Naive thymus-derived CD4-positive, alpha-beta T cell (primary cell): Measurements from ENCODE around the gene FIZ1. TPM values are rescaled to one million over a fixed set of nuclear protein-coding genes. Genes with fewer than 3 reads are reported as not detected.
"Not testable (repeated sequence)": the region's sequence is repeated elsewhere in the genome, so short reads cannot be mapped to it uniquely, and the experiment has no call there.

Experiments used
- ATAC-seq: fragments of 150-1000 bp; cut with Tn5 transposase; 2 replicates; pipeline ENCODE4 v1.10.0; 2021; ENCODE audit warnings: mild to moderate bottlenecking, moderate library complexity
- CTCF ChIA-PET: fragments of 350-600 bp; sonication (Branson Sonifier 250); formaldehyde crosslinking; loops from one replicate; lab custom pipeline; 2021; ENCODE audit warnings: antibody characterized with exemption; lab: Charles Lee
- POLR2A ChIA-PET: fragments of 350-600 bp; sonication (Branson Sonifier 250); formaldehyde crosslinking; loops from one replicate; lab custom pipeline; 2021; ENCODE audit warnings: antibody characterized with exemption, inconsistent platforms; lab: Charles Lee
- DNase-seq, 9 donors: peaks; one replicate each; pipeline versions ENCODE4 v3.0.0 to v3.0.0-alpha.2; 2020 to 2022; ENCODE audit warnings: mixed read lengths in 1 of 9
- H3K27ac ChIP-seq: one replicate; pipeline ENCODE4 v1.7.0; 2013; ENCODE audit warnings: mild to moderate bottlenecking, low read depth, low read length, moderate library complexity
- H3K27me3 ChIP-seq, 2 donors: one replicate each; pipeline ENCODE4 v1.7.0; 2013; ENCODE audit warnings: low read length in 2 of 2, mild to moderate bottlenecking in 2 of 2, moderate library complexity in 2 of 2; ENCODE audit not compliant: control insufficient read depth in 2 of 2, insufficient read depth in 2 of 2
- H3K36me3 ChIP-seq, 3 experiments: 1 replicate in 2 of 3; 2 replicates in 1 of 3; pipeline ENCODE4 v1.7.0; 2013; ENCODE audit warnings: low read length in 3 of 3, mild to moderate bottlenecking in 3 of 3, moderate library complexity in 1 of 3; ENCODE audit not compliant: insufficient read depth in 3 of 3, control insufficient read depth in 2 of 3
- H3K4me1 ChIP-seq, 2 donors: one replicate each; pipeline ENCODE4 v1.7.0; 2013; ENCODE audit warnings: low read length in 2 of 2, mild to moderate bottlenecking in 2 of 2, moderate library complexity in 1 of 2; ENCODE audit not compliant: control insufficient read depth in 2 of 2, insufficient read depth in 2 of 2
- H3K4me3 ChIP-seq: 2 replicates; pipeline ENCODE4 v1.7.0; 2013; ENCODE audit warnings: mild to moderate bottlenecking, low read length
- H3K9me3 ChIP-seq, 3 experiments: 1 replicate in 2 of 3; 2 replicates in 1 of 3; pipeline ENCODE4 v1.7.0; 2013; ENCODE audit warnings: low read length in 3 of 3; ENCODE audit not compliant: control insufficient read depth in 2 of 3
- H3K27ac Mint-ChIP-seq, 9 donors: one replicate each; pipeline ENCODE4 v1.8.0; 2020 to 2022; ENCODE audit warnings: mixed read lengths in 9 of 9, mild to moderate bottlenecking in 8 of 9, moderate library complexity in 5 of 9, inconsistent platforms in 2 of 9
- H3K27me3 Mint-ChIP-seq, 5 donors: one replicate each; pipeline ENCODE4 v1.8.0; 2021 to 2022; ENCODE audit warnings: mixed read lengths in 5 of 5, mild to moderate bottlenecking in 1 of 5
- H3K36me3 Mint-ChIP-seq, 5 donors: one replicate each; pipeline ENCODE4 v1.8.0; 2020 to 2022; ENCODE audit warnings: mixed read lengths in 5 of 5, mild to moderate bottlenecking in 3 of 5, inconsistent platforms in 1 of 5
- H3K4me1 Mint-ChIP-seq, 7 donors: one replicate each; pipeline ENCODE4 v1.8.0; 2020 to 2022; ENCODE audit warnings: mixed read lengths in 7 of 7, mild to moderate bottlenecking in 3 of 7, inconsistent platforms in 1 of 7
- H3K4me3 Mint-ChIP-seq, 10 donors: one replicate each; pipeline ENCODE4 v1.8.0; 2020 to 2022; ENCODE audit warnings: mild to moderate bottlenecking in 10 of 10, mixed read lengths in 10 of 10, moderate library complexity in 6 of 10, inconsistent platforms in 2 of 10
- H3K9me3 Mint-ChIP-seq, 11 donors: one replicate each; pipeline ENCODE4 v1.8.0; 2020 to 2022; ENCODE audit warnings: mixed read lengths in 11 of 11, mild to moderate bottlenecking in 4 of 11, inconsistent platforms in 1 of 11, moderate library complexity in 1 of 11
- intact Hi-C, 2 donors: fragments of 100-400 bp; cut with micrococcal nuclease; formaldehyde crosslinking; loops; one replicate each; pipeline ENCODE4 v1.15.1; 2023
- polyA plus RNA-seq, 2 donors: library from polyadenylated mRNA; unstranded; fragments of 300-500 nt; fragmentation: Illumina TruSeq; gene quantifications; one replicate each; pipeline ENCODE4 v1.2.3, GENCODE V29; 2021
- total RNA-seq, 6 experiments: library from RNA in 5 of 6; stranded (reverse) in 5 of 6; gene quantifications; 1 replicate in 5 of 6; 2 replicates in 1 of 6; pipeline ENCODE4 v1.2.3 and lab custom pipeline; 2021 to 2026

FIZ1 gene
- total and polyA plus RNA-seq, 7 experiments from 2014 or later = 3.3 to 32.0 (median 10.6) TPM

DNA sequence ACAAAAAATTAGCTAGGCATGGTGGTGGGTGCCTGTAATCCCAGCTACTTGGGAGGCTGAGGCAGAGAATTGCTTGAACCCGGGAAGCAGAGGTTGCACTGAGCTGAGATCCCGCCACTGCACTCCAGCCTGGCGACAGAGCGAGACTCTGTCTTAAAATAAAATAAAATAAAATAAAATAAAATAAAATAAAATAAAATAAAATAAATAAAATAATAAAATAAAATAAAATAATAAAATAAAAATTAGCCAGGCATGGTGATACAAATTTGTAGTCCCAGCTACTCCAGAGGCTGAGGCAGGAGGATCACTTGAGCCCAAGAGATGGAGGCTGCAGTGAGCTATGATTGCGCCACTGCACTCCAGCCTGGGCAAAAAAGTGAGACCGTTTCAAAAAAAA, 25.4 kb downstream of the FIZ1 start:
- intact Hi-C loops, H3K4me3 Mint-ChIP-seq, H3K4me1 ChIP-seq, H3K27me3 Mint-ChIP-seq, DNase-seq, H3K27me3 ChIP-seq, H3K27ac ChIP-seq, POLR2A ChIA-PET, H3K27ac Mint-ChIP-seq, H3K4me1 Mint-ChIP-seq, ATAC-seq, H3K9me3 ChIP-seq, H3K9me3 Mint-ChIP-seq, H3K4me3 ChIP-seq: not testable (repeated sequence)
- H3K36me3 ChIP-seq = peaks cover 0 to 11% (median 0%) of the 10 kb centered on the region in 3 experiments
- CTCF ChIA-PET = interaction anchor here (1.0 to 2.0 kb wide), 2 partner anchors 32 to 45 kb away, joined by 3 to 7 read pairs; partner anchors contain the start of gene ZNF865
- H3K36me3 Mint-ChIP-seq = peaks cover 0 to 10% (median 8%) of the 10 kb centered on the region in 5 donors

DNA sequence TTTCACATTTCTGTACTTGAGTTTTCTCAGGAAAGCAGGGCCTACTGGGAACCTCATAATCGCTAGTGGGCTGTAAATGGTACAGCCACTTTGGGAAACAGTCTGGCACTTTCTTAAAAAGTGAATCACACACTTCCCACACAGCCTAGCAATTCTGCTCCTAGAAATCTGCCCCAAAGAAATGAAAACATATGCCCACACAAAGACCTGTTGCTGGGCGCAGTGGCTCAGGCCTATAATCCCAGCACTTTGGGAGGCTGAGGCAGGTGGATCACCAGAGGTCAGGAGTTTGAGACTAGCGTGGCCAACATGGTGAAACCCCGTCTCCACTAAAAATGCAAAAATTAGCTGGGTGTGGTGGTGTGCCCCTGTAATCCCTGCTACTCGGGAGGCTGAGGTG, 29.8 kb downstream of the FIZ1 start:
- H3K27ac ChIP-seq, H3K27me3 ChIP-seq, H3K4me1 Mint-ChIP-seq, H3K4me3 Mint-ChIP-seq, H3K36me3 Mint-ChIP-seq, H3K9me3 ChIP-seq, intact Hi-C loops, POLR2A ChIA-PET, H3K4me3 ChIP-seq, H3K4me1 ChIP-seq, DNase-seq, H3K9me3 Mint-ChIP-seq, CTCF ChIA-PET, H3K36me3 ChIP-seq, ATAC-seq, H3K27ac Mint-ChIP-seq: not testable (repeated sequence)
- H3K27me3 Mint-ChIP-seq = peaks cover 0 to 16% (median 6%) of the 10 kb centered on the region in 5 donors

DNA sequence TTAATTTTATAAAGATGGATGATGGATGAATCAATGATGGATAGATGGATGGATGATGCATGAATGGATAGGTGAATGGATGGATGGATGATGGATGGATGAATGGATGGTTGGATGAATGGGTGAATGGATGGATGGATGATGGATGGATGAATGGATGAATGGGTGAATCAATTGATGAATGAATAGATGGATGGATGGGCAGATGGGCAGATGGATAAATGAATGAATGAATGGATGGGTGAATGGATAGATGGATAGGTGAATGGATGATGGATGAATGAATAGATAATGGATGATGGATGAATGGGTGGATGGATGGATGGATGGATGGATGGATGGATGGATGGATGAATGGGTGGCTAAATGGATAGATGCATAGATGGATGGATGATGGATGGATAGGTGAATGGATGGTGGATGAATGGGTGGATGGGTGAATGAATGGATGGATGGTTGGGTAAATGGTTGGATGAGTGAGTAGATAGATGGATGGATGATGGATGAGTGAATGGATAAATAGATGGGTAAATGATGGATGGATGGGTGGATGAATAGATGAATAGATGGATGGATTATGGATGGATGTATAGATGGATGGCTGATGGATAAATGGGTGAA, 31.5 kb downstream of the FIZ1 start:
- Histone ChIP-seq H3K4me3 (no peak overlapping the region), H3K27ac (no peak overlapping the region), H3K27me3 (no peaks in the 10 kb centered on the region), H3K9me3 (no peaks in the 10 kb centered on the region), H3K36me3 (no peaks in the 10 kb centered on the region), H3K4me1 (no peaks in the 10 kb centered on the region)
- POLR2A ChIA-PET = no interaction called here
- Mint-ChIP-seq H3K4me3 (no peak overlapping the region), H3K27me3 (peaks cover 0 to 20% (median 6%) of the 10 kb centered on the region in 5 donors), H3K9me3 (peaks cover 0 to 2% (median 0%) of the 10 kb centered on the region in 11 donors), H3K4me1 (no peaks in the 10 kb centered on the region), H3K36me3 (peaks cover 0 to 4% (median 0%) of the 10 kb centered on the region in 5 donors), H3K27ac (no peak overlapping the region)
- CTCF ChIA-PET = no interaction called here
- ATAC-seq = no peak
- intact Hi-C loops = no loop called here
- DNase-seq = no peak

DNA sequence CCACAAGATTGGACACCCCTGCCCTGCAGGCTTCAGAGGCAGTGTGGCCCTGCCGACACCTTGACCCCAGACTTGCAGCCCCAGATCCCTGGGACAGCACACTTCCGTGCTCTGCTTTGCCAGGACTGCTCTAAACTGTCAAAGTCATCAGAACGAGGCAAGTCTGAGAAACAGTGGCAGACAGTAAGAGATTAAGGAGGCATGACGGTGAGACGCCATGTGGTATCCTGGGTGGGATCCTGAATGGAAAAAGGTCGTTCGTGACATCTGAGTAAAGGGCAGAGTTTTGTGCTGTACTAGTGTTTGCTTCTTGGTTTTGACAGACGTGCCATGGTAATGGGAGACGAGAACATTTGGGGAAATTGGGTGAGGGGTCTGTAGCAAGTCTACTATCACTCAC, 32.5 kb downstream of the FIZ1 start:
- Histone ChIP-seq H3K4me3 (no peak overlapping the region), H3K4me1 (no peaks in the 10 kb centered on the region), H3K36me3 (no peaks in the 10 kb centered on the region), H3K9me3 (no peaks in the 10 kb centered on the region), H3K27ac (no peak overlapping the region), H3K27me3 (no peaks in the 10 kb centered on the region)
- DNase-seq = no peak
- ChIA-PET CTCF (no interaction called here), POLR2A (no interaction called here)
- no peak for ATAC-seq
- peaks cover 0 to 20% (median 6%) of the 10 kb centered on the region in 5 donors for H3K27me3 Mint-ChIP-seq
- no peak overlapping the region for H3K4me3 Mint-ChIP-seq
- H3K4me1 Mint-ChIP-seq = no peaks in the 10 kb centered on the region
- H3K9me3 Mint-ChIP-seq = peaks cover 0 to 2% (median 0%) of the 10 kb centered on the region in 11 donors
- H3K36me3 Mint-ChIP-seq = peaks cover 0 to 4% (median 0%) of the 10 kb centered on the region in 5 donors
- H3K27ac Mint-ChIP-seq = no peak overlapping the region
- intact Hi-C loops = no loop called here

DNA sequence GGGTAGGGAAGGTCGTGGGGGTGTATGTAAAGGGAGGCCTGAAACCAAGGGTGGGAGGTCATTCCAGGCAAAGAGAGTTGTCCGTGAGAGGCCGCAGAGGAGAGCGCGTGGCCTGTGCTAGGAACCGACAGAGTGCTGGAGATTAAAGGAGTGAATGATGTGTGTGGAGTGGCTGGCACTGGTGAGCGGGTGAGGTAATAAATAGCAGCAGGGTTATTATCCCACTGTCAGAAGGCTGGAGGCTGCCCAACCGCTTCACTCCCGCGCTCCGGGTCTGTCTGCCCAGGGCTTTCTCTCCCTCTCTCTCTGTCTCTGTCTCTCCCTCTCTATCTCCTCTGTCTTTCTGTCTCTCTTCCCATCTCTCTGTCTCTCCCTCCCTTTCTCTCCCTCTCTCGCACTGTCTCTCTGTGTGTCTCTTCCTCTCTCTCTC, 36.0 kb downstream of the FIZ1 start:
- Mint-ChIP-seq H3K27ac (no peak overlapping the region), H3K4me3 (no peak overlapping the region), H3K9me3 (peaks cover 0 to 4% (median 0%) of the 10 kb centered on the region in 11 donors), H3K4me1 (no peaks in the 10 kb centered on the region), H3K27me3 (peaks cover 0 to 24% (median 13%) of the 10 kb centered on the region in 5 donors), H3K36me3 (peaks cover 0 to 4% (median 0%) of the 10 kb centered on the region in 5 donors)
- no peak overlapping the region for H3K27ac ChIP-seq
- no peaks in the 10 kb centered on the region for H3K4me1 ChIP-seq
- intact Hi-C loops = no loop called here
- ChIA-PET CTCF (no interaction called here), POLR2A (no interaction called here)
- DNase-seq = no peak
- ATAC-seq = no peak
- no peaks in the 10 kb centered on the region for H3K36me3 ChIP-seq
- no peak overlapping the region for H3K4me3 ChIP-seq
- no peaks in the 10 kb centered on the region for H3K9me3 ChIP-seq
- H3K27me3 ChIP-seq = no peaks in the 10 kb centered on the region

DNA sequence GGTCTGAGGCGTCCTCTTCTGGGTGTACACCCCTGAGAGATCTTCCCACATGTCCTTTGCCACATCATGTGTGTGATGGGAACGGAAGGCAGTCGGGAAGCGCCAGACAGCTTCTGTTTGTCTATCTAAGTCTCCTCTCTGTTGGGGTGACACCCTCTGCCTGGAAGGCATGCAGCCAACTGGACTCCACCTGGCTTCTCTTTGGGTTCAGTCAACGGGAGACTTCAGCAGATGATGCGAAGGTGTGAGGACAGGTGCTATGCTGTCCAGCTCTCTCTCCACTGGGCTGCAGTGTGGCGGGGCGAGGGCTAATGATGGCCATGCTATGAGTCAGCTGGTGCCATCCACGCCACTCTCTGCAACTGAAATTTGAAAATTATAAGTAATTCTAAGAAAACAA, 39.6 kb downstream of the FIZ1 start:
- ChIA-PET CTCF (interaction anchor here (0.6 kb wide), 1 partner anchor 268 kb away, joined by 5 read pairs; no protein-coding TSS in a partner anchor), POLR2A (interaction anchor here (0.7 kb wide), 1 partner anchor 61 kb away, joined by 3 read pairs; no protein-coding TSS in a partner anchor)
- no peak overlapping the region for H3K4me3 ChIP-seq
- no peaks in the 10 kb centered on the region for H3K36me3 ChIP-seq
- H3K9me3 ChIP-seq = no peaks in the 10 kb centered on the region
- H3K27me3 Mint-ChIP-seq = peaks cover 0 to 9% (median 2%) of the 10 kb centered on the region in 5 donors
- H3K9me3 Mint-ChIP-seq = peaks cover 0 to 4% (median 0%) of the 10 kb centered on the region in 11 donors
- peaks cover 0 to 4% (median 0%) of the 10 kb centered on the region in 5 donors for H3K36me3 Mint-ChIP-seq
- H3K4me1 ChIP-seq = no peaks in the 10 kb centered on the region
- ATAC-seq (no peak), DNase-seq (no peak)
- H3K4me1 Mint-ChIP-seq = no peaks in the 10 kb centered on the region
- H3K27me3 ChIP-seq = no peaks in the 10 kb centered on the region
- intact Hi-C loops = no loop called here
- no peak overlapping the region for H3K27ac ChIP-seq
- H3K27ac Mint-ChIP-seq = no peak overlapping the region
- no peak overlapping the region for H3K4me3 Mint-ChIP-seq

DNA sequence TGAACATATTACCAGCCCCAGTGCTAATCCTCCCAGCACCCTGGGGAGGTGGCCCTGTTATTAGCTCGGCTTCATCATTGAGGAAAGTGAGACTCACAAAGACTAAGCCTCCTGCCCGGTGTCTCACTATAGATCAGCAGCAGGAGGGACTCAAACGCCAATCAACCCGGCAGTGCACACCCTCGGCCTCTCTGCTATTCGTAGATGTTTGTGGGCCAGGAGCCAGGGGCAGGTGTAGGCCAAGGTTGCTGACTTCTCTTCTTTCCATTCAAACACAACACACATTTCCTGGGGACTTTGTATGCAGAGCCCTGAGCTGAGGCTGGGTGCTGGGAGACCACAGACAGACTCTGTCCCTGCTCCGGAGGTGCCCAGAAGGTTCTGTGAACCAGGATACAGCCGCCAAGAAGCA, 44.6 kb downstream of the FIZ1 start:
- no peak overlapping the region for H3K27ac ChIP-seq
- POLR2A ChIA-PET = no interaction called here
- H3K27ac Mint-ChIP-seq = no peak overlapping the region

More for the DNA sequence above, 44.6 kb downstream of the FIZ1 start:
- Mint-ChIP-seq H3K27me3 (peaks cover 0 to 14% (median 5%) of the 10 kb centered on the region in 5 donors), H3K36me3 (no peaks in the 10 kb centered on the region), H3K4me1 (peaks cover 0 to 2% (median 0%) of the 10 kb centered on the region in 7 donors), H3K4me3 (no peak overlapping the region), H3K9me3 (no peaks in the 10 kb centered on the region)
- DNase-seq = no peak
- no peak for ATAC-seq
- intact Hi-C loops = no loop called here
- H3K9me3 ChIP-seq = no peaks in the 10 kb centered on the region
- CTCF ChIA-PET = no interaction called here
- no peak overlapping the region for H3K4me3 ChIP-seq
- no peaks in the 10 kb centered on the region for H3K4me1 ChIP-seq
- H3K27me3 ChIP-seq = no peaks in the 10 kb centered on the region
- no peaks in the 10 kb centered on the region for H3K36me3 ChIP-seq
